Stomach (tissue), 4 donors: ENCODE data around the gene BEND4.

Source experiments
- EP300 ChIP-seq: sonication (generic); formaldehyde crosslinking; IDR thresholded peaks from one replicate; pipeline ENCODE4 v1.6.1; 2017; ENCODE audit warnings: antibody characterized with exemption
- POLR2AphosphoS5 ChIP-seq, 3 donors: sonication (generic); formaldehyde crosslinking; IDR thresholded peaks; one replicate each; pipeline ENCODE4 v1.6.1; 2016; ENCODE audit warnings: antibody characterized with exemption in 3 of 3
- TF ChIP-seq, protein P1 (sequence below), 7 experiments: fragments of 450-650 bp in 4 of 7; fragments of 200-600 bp in 3 of 7; sonication (generic) in 3 of 7; IDR thresholded peaks; one replicate each; pipeline ENCODE4 v1.5.1; 2016 to 2019; ENCODE audit warnings: antibody characterized with exemption in 7 of 7, control low read depth in 2 of 7, mild to moderate bottlenecking in 1 of 7

DNA sequence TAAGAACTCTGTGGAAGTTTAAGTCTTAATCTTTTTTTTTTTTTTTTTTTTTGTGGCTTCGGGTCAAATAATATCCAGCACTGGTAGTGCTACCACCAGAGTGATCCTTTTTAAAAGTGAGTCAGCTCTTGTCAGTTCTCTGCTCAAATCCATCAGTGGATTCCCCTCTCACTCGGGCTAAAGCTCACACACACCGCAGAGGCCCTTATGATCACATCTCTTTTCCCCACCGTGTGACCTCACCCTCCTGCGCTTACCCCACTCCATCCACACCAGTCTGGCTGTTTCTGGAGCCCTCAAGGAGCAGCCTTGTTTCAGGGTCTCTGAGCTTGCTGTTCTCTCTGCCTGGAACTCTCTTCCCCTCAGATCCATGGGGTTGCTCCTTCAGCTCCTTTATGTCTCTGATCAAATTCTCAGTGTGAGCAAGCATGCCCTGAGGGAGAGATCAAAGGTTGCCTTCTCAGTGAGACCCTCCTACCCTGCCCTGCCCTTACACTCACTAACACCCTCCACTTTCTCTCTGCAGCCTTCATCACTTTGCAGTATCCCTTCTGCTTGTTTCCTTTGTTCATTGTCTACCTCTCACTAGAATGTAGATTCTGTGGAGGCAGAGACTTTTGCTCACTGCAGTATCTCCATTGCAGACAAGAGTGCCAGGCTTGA is 19.8 kb upstream of the BEND4 start:
- TF ChIP-seq, protein P1, sequence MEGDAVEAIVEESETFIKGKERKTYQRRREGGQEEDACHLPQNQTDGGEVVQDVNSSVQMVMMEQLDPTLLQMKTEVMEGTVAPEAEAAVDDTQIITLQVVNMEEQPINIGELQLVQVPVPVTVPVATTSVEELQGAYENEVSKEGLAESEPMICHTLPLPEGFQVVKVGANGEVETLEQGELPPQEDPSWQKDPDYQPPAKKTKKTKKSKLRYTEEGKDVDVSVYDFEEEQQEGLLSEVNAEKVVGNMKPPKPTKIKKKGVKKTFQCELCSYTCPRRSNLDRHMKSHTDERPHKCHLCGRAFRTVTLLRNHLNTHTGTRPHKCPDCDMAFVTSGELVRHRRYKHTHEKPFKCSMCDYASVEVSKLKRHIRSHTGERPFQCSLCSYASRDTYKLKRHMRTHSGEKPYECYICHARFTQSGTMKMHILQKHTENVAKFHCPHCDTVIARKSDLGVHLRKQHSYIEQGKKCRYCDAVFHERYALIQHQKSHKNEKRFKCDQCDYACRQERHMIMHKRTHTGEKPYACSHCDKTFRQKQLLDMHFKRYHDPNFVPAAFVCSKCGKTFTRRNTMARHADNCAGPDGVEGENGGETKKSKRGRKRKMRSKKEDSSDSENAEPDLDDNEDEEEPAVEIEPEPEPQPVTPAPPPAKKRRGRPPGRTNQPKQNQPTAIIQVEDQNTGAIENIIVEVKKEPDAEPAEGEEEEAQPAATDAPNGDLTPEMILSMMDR (IDR thresholded peaks at IDR 0.05): no peak
- TF ChIP-seq EP300: no peak
- no peak for TF ChIP-seq POLR2AphosphoS5 (IDR thresholded peaks at IDR 0.05)
